PFSK-1 (cell line): ENCODE results near the gene CTNS.
A peak's percentile ranks its signal among the peaks of the same experiment; 100 is the strongest.

Experiments used
- FOXP2 ChIP-seq: optimal IDR thresholded peaks from 2 replicates; pipeline ENCODE3; 2011; ENCODE audit warnings: borderline replicate concordance, control low read depth, inconsistent platforms; ENCODE audit not compliant: insufficient read depth; ENCODE audit errors: extremely low read length, extremely low read depth
- POLR2AphosphoS5 ChIP-seq: IDR thresholded peaks from 2 replicates; pipeline ENCODE4 v1.6.1; 2012; ENCODE audit warnings: low read depth, mild to moderate bottlenecking, control low read depth, low read length, moderate library complexity
- REST ChIP-seq, 2 experiments: IDR thresholded peaks; 2 replicates each; pipeline versions ENCODE4 v1.6.1 to v1.8.0; 2011 to 2012; ENCODE audit warnings: low read depth in 2 of 2, low read length in 2 of 2, control low read depth in 1 of 2, inconsistent platforms in 1 of 2, mild to moderate bottlenecking in 1 of 2, moderate library complexity in 1 of 2; ENCODE audit not compliant: insufficient read depth in 1 of 2
- SIN3A ChIP-seq: IDR thresholded peaks from 2 replicates; pipeline ENCODE4 v1.6.1; 2012; ENCODE audit warnings: mild to moderate bottlenecking, low read length, moderate library complexity, borderline replicate concordance; ENCODE audit not compliant: insufficient read depth
- TAF1 ChIP-seq: IDR thresholded peaks from 2 replicates; pipeline ENCODE4 v1.6.1; 2012; ENCODE audit warnings: low read length, control low read depth, borderline replicate concordance; ENCODE audit not compliant: insufficient read depth

Gene CTNS

GRCh38 chr17:3667366-3668278 is 31.1 kb downstream of the CTNS start:
- peak; percentile 73 for TF ChIP-seq POLR2AphosphoS5
- TF ChIP-seq REST (IDR thresholded peaks at IDR 0.05; ENCODE audit: insufficient read depth in 1 of 2, low read depth in 2 of 2, low read length in 2 of 2) = peak in 1 of 2 experiments; percentile 10; a peak in 1 of 4 replicates
- no peak for TF ChIP-seq TAF1
- no peak for TF ChIP-seq FOXP2
- peak; percentile 64; the same call in 1 of the 2 replicates for TF ChIP-seq SIN3A

- TF ChIP-seq REST (IDR thresholded peaks at IDR 0.05; ENCODE audit: insufficient read depth in 1 of 2, low read depth in 2 of 2, low read length in 2 of 2) (peak; percentile 39 to 60; a peak in 2 of 4 replicates), POLR2AphosphoS5 (peak; percentile 91), SIN3A (no peak), TAF1 (peak; percentile 99), FOXP2 (peak; percentile 62)
These were observed 31.9 kb downstream of the CTNS start, which contains the start of the genes EMC6 and TAX1BP3 for GRCh38 chr17:3668279-3669084. EMC6 (plus strand) TSS chr17:3668812; CDS start chr17:3669147, 335 bp downstream. TAX1BP3 (minus strand) TSS chr17:3668578; CDS start chr17:3668526, 52 bp downstream.

- TF ChIP-seq POLR2AphosphoS5 = no peak
- no peak for TF ChIP-seq FOXP2
- TF ChIP-seq SIN3A = no peak
- TF ChIP-seq TAF1 = no peak
- TF ChIP-seq REST (IDR thresholded peaks at IDR 0.05; ENCODE audit: insufficient read depth in 1 of 2, low read depth in 2 of 2, low read length in 2 of 2) = no peak
These were observed 32.5 kb downstream of the CTNS start for GRCh38 chr17:3669085-3669347.

GRCh38 chr17:3669548-3669947 is 33.0 kb downstream of the CTNS start:
- TF ChIP-seq TAF1 = no peak
- TF ChIP-seq SIN3A = no peak
- TF ChIP-seq POLR2AphosphoS5 = no peak; the same call in 1 of the 2 replicates
- TF ChIP-seq REST (IDR thresholded peaks at IDR 0.05; ENCODE audit: insufficient read depth in 1 of 2, low read depth in 2 of 2, low read length in 2 of 2) = no peak
- no peak for TF ChIP-seq FOXP2
